ENCODE data around the gene ID1.
"Not testable (repeated sequence)": the region's sequence is repeated elsewhere in the genome, so short reads cannot be mapped to it uniquely, and the experiment has no call there.

The ID1 gene

GRCh38 chr20:31595380-31595653, 9.8 kb upstream of the ID1 start:
- H3K4me3 ChIP-seq (ENCODE audit: low read depth, low read length) = no peak overlapping the region
- no peak for TF ChIP-seq CTCF (IDR thresholded peaks at IDR 0.05; ENCODE audit: borderline replicate concordance, insufficient read depth, low read depth, low read length)

GRCh38 chr20:31595654-31596411, 9.3 kb upstream of the ID1 start:
- H3K4me3 ChIP-seq (ENCODE audit: low read depth, low read length) = no peak overlapping the region
- TF ChIP-seq CTCF (IDR thresholded peaks at IDR 0.05; ENCODE audit: borderline replicate concordance, insufficient read depth, low read depth, low read length) = no peak

DNA sequence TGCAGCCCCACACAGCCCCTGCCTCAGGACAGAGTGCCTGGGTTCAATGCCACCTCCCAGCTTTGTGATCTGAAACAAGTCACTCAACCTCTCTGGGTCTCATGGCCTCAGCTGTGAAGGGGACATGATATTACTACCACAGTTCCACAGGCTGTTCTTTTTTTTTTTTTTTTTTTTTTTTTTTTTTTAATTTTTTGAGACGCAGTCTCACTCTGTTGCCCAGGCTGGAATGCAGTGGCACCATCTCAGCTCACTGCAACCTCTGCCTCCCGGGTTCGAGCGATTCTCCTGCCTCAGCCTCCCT, 8.7 kb upstream of the ID1 start:
- H3K4me3 ChIP-seq (ENCODE audit: low read depth, low read length) = not testable (repeated sequence)

DNA sequence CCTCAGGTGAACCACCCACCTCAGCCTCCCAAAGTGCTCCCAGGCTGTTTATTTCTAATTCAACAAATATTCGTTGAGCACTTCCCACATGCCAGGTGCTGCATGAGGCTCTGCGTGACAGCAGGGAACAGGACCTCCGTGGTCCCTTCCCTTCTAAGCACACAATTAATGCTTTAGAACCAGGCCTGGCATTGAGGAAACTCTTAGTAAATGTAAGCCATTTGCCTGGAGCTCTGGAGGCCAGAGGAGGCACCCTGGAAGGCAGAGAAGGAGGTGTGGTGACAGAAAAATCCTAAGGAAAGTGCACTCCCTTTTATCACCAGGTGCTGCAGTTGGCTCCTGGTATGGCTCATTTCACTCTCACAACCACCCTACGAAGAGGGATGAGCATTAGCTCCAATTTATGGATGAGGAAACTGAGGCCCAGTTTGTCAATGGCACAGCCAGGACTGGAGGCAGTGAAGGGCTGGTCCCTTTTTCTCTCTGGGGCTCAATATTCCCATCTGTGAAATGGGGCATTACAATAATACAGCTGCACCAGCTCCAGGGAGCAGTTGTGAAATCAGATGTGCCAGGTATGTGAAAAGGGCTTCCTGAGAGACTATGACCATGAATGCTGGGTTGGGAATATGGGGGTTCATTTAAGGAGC, 8.1 kb upstream of the ID1 start:
- TF ChIP-seq CTCF (IDR thresholded peaks at IDR 0.05; ENCODE audit: borderline replicate concordance, insufficient read depth, low read depth, low read length) = no peak
- no peak overlapping the region for H3K4me3 ChIP-seq (ENCODE audit: low read depth, low read length)

- TF ChIP-seq CTCF (IDR thresholded peaks at IDR 0.05; ENCODE audit: borderline replicate concordance, insufficient read depth, low read depth, low read length) = no peak
- no peak overlapping the region for H3K4me3 ChIP-seq (ENCODE audit: low read depth, low read length)
Observed at GRCh38 chr20:31597481-31597855, 7.6 kb upstream of the ID1 start.

DNA sequence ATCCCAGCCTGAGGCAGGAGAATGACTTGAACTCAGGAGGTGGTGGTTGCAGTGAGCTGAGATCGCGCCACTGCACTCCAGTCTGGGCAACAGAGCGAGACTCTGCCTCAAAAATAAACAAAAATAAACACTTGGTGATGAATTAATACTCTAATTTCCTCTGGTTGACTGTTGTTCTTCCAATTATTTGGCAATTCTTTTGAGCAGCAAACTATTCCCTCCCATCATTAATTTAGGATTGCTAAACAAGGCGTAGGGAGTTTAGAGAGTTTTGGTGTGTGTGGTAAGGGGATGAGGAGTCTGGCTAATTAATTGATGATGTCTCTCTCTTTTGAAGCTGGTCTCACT, 2.7 kb upstream of the ID1 start:
- no peak for TF ChIP-seq CTCF (IDR thresholded peaks at IDR 0.05; ENCODE audit: borderline replicate concordance, insufficient read depth, low read depth, low read length)
- H3K4me3 ChIP-seq (ENCODE audit: low read depth, low read length) = no peak overlapping the region

GRCh38 chr20:31602779-31603441, 2.2 kb upstream of the ID1 start:
- no peak overlapping the region for H3K4me3 ChIP-seq (ENCODE audit: low read depth, low read length)
- TF ChIP-seq CTCF (IDR thresholded peaks at IDR 0.05; ENCODE audit: borderline replicate concordance, insufficient read depth, low read depth, low read length) = no peak

All from GM12875 (cell line).